ENCODE results near the gene ZNF280D. TPM values are rescaled to one million over a fixed set of nuclear protein-coding genes. Genes with fewer than 3 reads are reported as not detected.

ZNF280D gene
- total RNA-seq, 1 donor, result 55.3 TPM

DNA sequence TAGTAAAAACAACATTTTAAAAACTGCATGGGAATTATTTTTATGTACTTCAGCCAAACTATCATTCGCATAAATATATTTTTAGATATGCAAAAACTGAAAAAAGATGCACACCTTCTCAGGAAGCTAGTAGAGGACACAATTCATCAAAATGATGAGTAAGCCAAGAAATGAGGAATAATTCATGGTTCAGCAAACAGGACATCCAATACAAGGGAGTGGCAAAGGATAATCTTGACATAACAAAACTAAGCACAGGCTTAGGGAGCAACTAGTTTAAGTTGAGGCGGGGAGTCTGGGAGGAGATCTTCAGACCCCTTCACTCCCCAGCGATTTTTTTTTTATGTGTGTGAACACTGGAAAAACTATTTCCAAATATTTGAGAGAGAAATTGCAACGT is 93.7 kb downstream of the ZNF280D start:
- no peak for DNase-seq (ENCODE audit: low read depth)
- H3K4me3 ChIP-seq (ENCODE audit: low read depth, low read length), result no peak overlapping the region
- TF ChIP-seq, protein P1, sequence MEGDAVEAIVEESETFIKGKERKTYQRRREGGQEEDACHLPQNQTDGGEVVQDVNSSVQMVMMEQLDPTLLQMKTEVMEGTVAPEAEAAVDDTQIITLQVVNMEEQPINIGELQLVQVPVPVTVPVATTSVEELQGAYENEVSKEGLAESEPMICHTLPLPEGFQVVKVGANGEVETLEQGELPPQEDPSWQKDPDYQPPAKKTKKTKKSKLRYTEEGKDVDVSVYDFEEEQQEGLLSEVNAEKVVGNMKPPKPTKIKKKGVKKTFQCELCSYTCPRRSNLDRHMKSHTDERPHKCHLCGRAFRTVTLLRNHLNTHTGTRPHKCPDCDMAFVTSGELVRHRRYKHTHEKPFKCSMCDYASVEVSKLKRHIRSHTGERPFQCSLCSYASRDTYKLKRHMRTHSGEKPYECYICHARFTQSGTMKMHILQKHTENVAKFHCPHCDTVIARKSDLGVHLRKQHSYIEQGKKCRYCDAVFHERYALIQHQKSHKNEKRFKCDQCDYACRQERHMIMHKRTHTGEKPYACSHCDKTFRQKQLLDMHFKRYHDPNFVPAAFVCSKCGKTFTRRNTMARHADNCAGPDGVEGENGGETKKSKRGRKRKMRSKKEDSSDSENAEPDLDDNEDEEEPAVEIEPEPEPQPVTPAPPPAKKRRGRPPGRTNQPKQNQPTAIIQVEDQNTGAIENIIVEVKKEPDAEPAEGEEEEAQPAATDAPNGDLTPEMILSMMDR (IDR thresholded peaks at IDR 0.05; ENCODE audit: insufficient read depth, low read length), result no peak

DNA sequence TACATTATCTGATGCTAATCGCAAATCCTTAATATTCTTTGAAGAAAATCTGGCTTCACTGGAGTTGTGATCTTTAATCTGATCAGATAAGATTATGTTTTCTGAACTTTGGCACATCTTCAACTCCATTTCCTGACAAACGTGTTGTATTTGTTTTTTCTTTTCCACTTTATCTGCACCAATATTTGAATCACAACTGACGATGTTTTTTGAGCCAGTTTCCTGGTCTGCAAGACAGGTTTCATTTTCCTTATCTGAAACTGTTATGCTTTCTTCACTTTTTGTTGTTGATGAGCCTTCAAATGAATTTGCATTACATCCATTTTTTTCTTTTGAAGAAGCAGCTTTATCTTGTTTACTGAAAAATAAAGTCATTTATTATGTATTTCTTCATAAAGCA is 101.5 kb downstream of the ZNF280D start:
- TF ChIP-seq, protein P1 (IDR thresholded peaks at IDR 0.05; ENCODE audit: insufficient read depth, low read length), result no peak
- H3K4me3 ChIP-seq (ENCODE audit: low read depth, low read length), result no peak overlapping the region
- DNase-seq (ENCODE audit: low read depth), result no peak

DNA sequence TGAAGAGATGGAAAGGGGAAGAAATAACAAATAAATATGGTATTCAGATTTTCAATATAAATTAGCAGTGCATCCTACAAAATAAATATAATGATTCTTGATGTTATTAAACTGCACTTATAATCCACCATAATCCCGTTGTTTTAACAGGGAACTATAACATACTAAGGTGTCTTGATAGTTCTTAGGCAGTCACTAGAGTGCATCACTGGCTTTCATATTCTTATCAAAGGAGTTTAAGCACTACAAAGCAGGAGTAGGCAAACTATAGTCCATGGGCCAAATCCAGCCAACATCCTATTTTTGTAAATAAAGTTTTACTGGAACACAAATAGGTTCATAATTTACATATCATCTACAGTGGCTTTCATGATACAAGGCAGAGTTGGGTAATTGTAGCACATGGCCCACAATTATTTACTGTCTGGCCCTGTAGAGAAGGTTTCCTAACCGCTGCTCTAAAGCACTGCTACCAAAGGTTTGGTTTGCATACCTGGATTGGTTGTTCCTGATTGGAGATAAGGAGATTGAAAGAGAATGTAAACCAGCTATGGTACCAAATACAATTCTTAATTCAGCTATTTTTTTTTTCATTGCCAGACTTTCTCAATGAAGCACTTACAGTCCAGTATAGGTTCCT is 104.3 kb downstream of the ZNF280D start:
- peak; percentile 9 for DNase-seq (ENCODE audit: low read depth)
- TF ChIP-seq, protein P1 (IDR thresholded peaks at IDR 0.05; ENCODE audit: insufficient read depth, low read length), result no peak
- H3K4me3 ChIP-seq (ENCODE audit: low read depth, low read length), result no peak overlapping the region

DNA sequence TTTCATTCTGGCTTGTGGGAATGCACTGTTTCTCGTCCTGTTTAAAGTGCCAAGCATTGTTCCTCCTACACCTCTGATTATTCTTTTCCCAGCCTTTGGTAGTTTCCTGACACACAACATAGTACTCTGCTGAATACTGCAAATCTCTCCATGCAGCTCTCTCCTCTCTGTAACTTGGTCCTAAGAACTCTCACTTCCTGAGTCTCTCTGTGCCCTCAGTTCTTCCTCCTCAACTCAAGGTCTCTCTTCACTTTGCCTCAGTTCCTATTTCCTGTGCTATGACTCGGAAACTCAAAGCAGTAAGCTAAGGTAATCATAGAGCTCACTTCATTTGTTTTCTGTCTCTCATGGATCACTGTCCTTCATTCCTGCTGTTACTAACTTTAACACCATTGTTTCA is 113.4 kb downstream of the ZNF280D start:
- H3K4me3 ChIP-seq (ENCODE audit: low read depth, low read length), result no peak overlapping the region
- DNase-seq (ENCODE audit: low read depth), result no peak
- TF ChIP-seq, protein P1 (IDR thresholded peaks at IDR 0.05; ENCODE audit: insufficient read depth, low read length), result no peak

DNA sequence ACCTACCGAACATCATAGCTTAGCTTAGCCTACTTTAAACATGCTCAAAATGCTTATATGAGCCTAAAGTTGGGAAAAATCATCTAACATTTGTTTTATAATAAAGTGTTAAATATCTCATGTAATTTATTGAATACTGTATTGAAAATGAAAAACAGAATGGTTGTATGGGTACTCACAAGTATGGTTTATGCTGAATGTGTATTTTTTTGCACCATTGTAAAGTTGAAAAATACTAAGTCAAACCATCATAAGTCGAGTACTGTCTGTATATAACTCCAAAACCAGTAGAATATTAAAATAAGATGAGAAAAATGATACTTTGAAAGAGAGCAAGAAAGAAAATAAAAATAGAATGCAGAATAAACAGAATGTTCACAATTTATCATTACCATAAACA is 115.7 kb downstream of the ZNF280D start:
- DNase-seq (ENCODE audit: low read depth), result no peak
- TF ChIP-seq, protein P1 (IDR thresholded peaks at IDR 0.05; ENCODE audit: insufficient read depth, low read length), result no peak
- no peak overlapping the region for H3K4me3 ChIP-seq (ENCODE audit: low read depth, low read length)

DNA sequence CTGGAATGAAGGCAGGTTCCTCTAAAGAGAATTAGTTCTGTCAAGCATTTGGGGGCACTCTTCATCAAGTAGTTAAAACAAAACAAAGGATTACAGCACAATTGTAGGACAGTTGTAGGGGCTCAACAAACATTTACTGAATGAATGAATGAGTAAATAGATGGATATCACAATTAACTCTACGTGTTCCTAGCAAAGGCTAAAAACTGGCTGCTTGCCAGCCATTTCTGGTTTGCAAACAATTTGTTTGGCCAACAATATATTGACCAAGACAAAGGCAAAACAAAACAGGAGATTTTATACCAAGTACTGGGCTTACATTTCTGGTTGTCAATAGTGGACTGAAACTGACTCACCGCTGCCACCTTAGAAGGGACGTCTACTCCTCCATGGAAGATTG is 116.8 kb downstream of the ZNF280D start:
- TF ChIP-seq, protein P1 (IDR thresholded peaks at IDR 0.05; ENCODE audit: insufficient read depth, low read length), result no peak
- no peak overlapping the region for H3K4me3 ChIP-seq (ENCODE audit: low read depth, low read length)
- DNase-seq (ENCODE audit: low read depth), result no peak

DNA sequence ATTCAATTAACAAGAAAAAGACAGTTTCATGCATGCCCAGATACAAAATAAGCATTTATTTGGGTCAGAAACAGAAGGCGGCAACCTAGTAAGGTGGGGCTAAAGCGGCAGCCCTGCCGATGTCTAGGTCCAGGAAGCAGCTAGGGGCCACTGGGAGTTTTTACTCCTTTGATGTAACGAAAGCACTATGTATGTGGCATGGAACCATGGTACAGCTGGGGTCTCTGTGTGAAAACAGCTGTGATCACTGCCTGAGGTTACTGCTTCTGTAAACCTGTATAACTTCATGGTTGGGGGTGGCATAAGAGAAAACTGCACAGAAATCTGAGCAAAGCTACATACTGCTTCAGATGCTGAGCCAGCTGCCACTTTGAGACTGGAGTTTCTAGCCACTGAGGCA is 119.5 kb downstream of the ZNF280D start:
- no peak overlapping the region for H3K4me3 ChIP-seq (ENCODE audit: low read depth, low read length)
- no peak for DNase-seq (ENCODE audit: low read depth)
- TF ChIP-seq, protein P1 (IDR thresholded peaks at IDR 0.05; ENCODE audit: insufficient read depth, low read length), result no peak

Measured in fibroblast of the aortic adventitia (primary cell).